Spleen (tissue), 7 donors: Measurements from ENCODE around the gene OLFM1.

Experiments used
- CTCF ChIP-seq, 11 experiments: fragments of 200-600 bp in 7 of 11; fragments of 450-650 bp in 4 of 11; sonication (generic) in 4 of 11; IDR thresholded peaks in 8 of 11; conservative IDR thresholded peaks in 3 of 11; 1 replicate in 7 of 11; 2 replicates in 4 of 11; pipeline versions ENCODE4 v1.4.0 to v1.8.0; 2016 to 2021; ENCODE audit warnings: antibody characterized with exemption in 11 of 11, inconsistent platforms in 4 of 11, mild to moderate bottlenecking in 1 of 11
- POLR2A ChIP-seq, 3 donors: fragments of 450-650 bp; IDR thresholded peaks; one replicate each; pipeline ENCODE4 v1.5.1; 2017; ENCODE audit warnings: antibody characterized with exemption in 3 of 3, mild to moderate bottlenecking in 1 of 3
- donor health status: DM: no; HTN: no; CAD: no; lungs with moderate emphysema.
- donor health status: DM: no; HTN: no; CAD: no.
- donor health status: DM: no; HTN: no; CAD: no.

GRCh38 chr9:135047521-135047920, 39.9 kb upstream of the OLFM1 start:
- TF ChIP-seq CTCF (IDR thresholded peaks at IDR 0.05 in 8 of 11, conservative IDR thresholded peaks at IDR 0.05 in 3 of 11) (no peak), POLR2A (IDR thresholded peaks at IDR 0.05) (no peak)
